ENCODE measurements around the gene REST.

REST gene

DNA sequence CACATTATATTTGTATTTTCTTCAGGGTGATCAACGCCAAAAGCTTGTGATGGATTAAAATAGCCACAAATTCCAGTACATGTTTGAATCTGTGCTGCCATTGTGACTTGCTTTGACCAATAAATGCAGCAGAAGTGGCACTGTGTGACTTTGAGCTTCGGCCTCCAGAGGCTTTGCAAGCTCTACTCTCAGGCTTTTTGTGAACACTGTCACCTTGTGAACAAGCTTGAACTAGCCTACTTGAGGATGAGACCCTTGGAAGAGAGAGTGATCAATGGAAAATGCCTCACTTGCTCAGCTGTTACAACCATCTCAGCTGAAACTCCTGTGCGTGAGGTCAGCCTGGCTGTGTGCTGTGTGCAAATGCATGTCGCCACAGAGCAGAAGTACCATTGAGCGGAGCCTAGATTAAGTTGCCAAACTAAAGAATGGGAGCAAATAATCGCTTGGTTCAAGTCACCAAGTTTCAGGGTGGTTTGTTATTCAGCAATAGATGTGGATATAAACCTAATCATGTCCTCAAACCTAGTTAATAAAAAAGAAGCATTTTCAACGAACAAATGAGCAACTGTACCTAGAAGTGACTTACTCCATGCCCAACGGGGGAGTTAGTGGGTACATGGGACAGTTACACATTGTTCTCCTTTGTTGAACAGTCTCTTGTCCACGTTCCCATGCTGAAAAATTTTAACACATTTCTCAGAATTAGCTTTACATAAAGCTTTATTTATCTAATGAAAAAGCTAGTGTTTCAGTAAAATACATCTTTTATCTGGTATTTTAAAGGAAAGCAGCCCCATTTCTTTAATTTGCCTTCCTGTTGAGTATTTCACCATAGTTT, 46.2 kb downstream of the REST start:
- DNase-seq (ENCODE audit: low read depth): no peak
- H3K27me3 ChIP-seq (replicated peaks; ENCODE audit: control insufficient read depth, insufficient read depth, low read length): no peaks in the 10 kb centered on the region
- H3K4me3 ChIP-seq (ENCODE audit: low read length): no peak overlapping the region
- no peak overlapping the region for H3K9ac ChIP-seq (ENCODE audit: low read length)
- H3K36me3 ChIP-seq (ENCODE audit: control insufficient read depth, insufficient read depth, low read length, severe bottlenecking): no peaks in the 10 kb centered on the region
- peaks cover 17% of the 10 kb centered on the region for H3K4me1 ChIP-seq (ENCODE audit: control insufficient read depth, insufficient read depth, low read length)
- H3K9me3 ChIP-seq (ENCODE audit: control insufficient read depth, low read length): no peaks in the 10 kb centered on the region

- H3K4me3 ChIP-seq (ENCODE audit: low read length): peak overlapping the region; percentile 56
- H3K36me3 ChIP-seq (ENCODE audit: control insufficient read depth, insufficient read depth, low read length, severe bottlenecking): peaks cover 19% of the 10 kb centered on the region
- H3K27me3 ChIP-seq (replicated peaks; ENCODE audit: control insufficient read depth, insufficient read depth, low read length): no peaks in the 10 kb centered on the region
- DNase-seq (ENCODE audit: low read depth): peak; percentile 99
- peak overlapping the region; percentile 3 for H3K9ac ChIP-seq (ENCODE audit: low read length)
- H3K4me1 ChIP-seq (ENCODE audit: control insufficient read depth, insufficient read depth, low read length): peaks cover 21% of the 10 kb centered on the region
- no peaks in the 10 kb centered on the region for H3K9me3 ChIP-seq (ENCODE audit: control insufficient read depth, low read length)
These were observed 50.4 kb downstream of the REST start for GRCh38 chr4:56958111-56958517.

- no peak overlapping the region for H3K9ac ChIP-seq (ENCODE audit: low read length)
- peak; percentile 35 for DNase-seq (ENCODE audit: low read depth)
- H3K4me1 ChIP-seq (ENCODE audit: control insufficient read depth, insufficient read depth, low read length): peaks cover 21% of the 10 kb centered on the region
- no peaks in the 10 kb centered on the region for H3K27me3 ChIP-seq (replicated peaks; ENCODE audit: control insufficient read depth, insufficient read depth, low read length)
- H3K4me3 ChIP-seq (ENCODE audit: low read length): no peak overlapping the region
- H3K9me3 ChIP-seq (ENCODE audit: control insufficient read depth, low read length): no peaks in the 10 kb centered on the region
- peaks cover 28% of the 10 kb centered on the region for H3K36me3 ChIP-seq (ENCODE audit: control insufficient read depth, insufficient read depth, low read length, severe bottlenecking)
These were observed 51.4 kb downstream of the REST start for GRCh38 chr4:56959100-56959499.

- Histone ChIP-seq H3K9me3 (ENCODE audit: control insufficient read depth, low read length) (no peaks in the 10 kb centered on the region), H3K36me3 (ENCODE audit: control insufficient read depth, insufficient read depth, low read length, severe bottlenecking) (peaks cover 44% of the 10 kb centered on the region), H3K4me1 (ENCODE audit: control insufficient read depth, insufficient read depth, low read length) (peaks cover 17% of the 10 kb centered on the region), H3K9ac (ENCODE audit: low read length) (no peak overlapping the region), H3K4me3 (ENCODE audit: low read length) (no peak overlapping the region), H3K27me3 (replicated peaks; ENCODE audit: control insufficient read depth, insufficient read depth, low read length) (no peaks in the 10 kb centered on the region)
- no peak for DNase-seq (ENCODE audit: low read depth)
These were observed 53.4 kb downstream of the REST start for GRCh38 chr4:56961107-56961500.

DNA sequence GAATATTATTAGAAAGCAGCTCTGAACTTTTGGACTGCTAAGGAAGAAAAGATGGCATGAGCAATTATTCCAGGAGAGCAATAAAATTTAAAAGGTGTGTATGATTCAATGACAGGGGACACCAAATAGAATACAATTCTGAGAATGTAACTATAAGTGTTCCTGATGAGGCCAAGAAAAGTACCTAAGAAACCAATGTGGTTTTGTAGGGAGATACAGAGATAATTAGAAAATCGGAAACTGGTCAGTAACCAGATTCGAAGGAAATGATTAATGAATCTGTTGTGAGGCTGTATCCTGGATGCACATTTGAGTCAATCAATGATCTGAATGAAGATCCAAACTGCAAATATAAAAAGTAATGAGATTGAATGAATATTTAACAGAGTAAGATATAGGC, 63.7 kb downstream of the REST start:
- H3K9ac ChIP-seq (ENCODE audit: low read length): no peak overlapping the region
- no peak overlapping the region for H3K4me3 ChIP-seq (ENCODE audit: low read length)
- peaks cover 7% of the 10 kb centered on the region for H3K9me3 ChIP-seq (ENCODE audit: control insufficient read depth, low read length)
- peaks cover 70% of the 10 kb centered on the region for H3K36me3 ChIP-seq (ENCODE audit: control insufficient read depth, insufficient read depth, low read length, severe bottlenecking)
- no peak for DNase-seq (ENCODE audit: low read depth)
- H3K4me1 ChIP-seq (ENCODE audit: control insufficient read depth, insufficient read depth, low read length): peaks cover 7% of the 10 kb centered on the region
- H3K27me3 ChIP-seq (replicated peaks; ENCODE audit: control insufficient read depth, insufficient read depth, low read length): no peaks in the 10 kb centered on the region

GRCh38 chr4:56972389-56972788, 64.7 kb downstream of the REST start:
- H3K36me3 ChIP-seq (ENCODE audit: control insufficient read depth, insufficient read depth, low read length, severe bottlenecking): peaks cover 60% of the 10 kb centered on the region
- H3K9me3 ChIP-seq (ENCODE audit: control insufficient read depth, low read length): peaks cover 7% of the 10 kb centered on the region
- H3K9ac ChIP-seq (ENCODE audit: low read length): no peak overlapping the region
- H3K4me3 ChIP-seq (ENCODE audit: low read length): no peak overlapping the region
- peaks cover 7% of the 10 kb centered on the region for H3K4me1 ChIP-seq (ENCODE audit: control insufficient read depth, insufficient read depth, low read length)
- DNase-seq (ENCODE audit: low read depth): no peak
- no peaks in the 10 kb centered on the region for H3K27me3 ChIP-seq (replicated peaks; ENCODE audit: control insufficient read depth, insufficient read depth, low read length)

DNA sequence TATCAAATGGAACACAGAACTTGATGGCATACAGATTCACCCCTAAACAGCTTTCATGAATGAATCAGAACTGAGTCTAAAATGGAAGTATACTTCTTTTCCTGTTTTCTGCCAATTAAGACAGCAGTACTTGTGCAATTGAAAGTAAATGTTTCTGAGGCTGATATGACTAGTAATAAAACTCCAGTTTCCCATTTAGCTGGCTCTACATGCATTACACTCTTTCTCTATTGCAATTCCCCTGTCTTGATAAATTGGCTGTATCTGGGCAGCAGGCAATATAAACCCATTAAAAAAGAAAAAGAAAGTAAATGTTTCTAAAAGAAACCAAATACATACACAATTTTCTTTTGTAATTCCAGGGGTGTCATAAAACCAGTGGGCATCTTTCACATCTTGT, 65.1 kb downstream of the REST start:
- Histone ChIP-seq H3K9ac (ENCODE audit: low read length) (no peak overlapping the region), H3K27me3 (replicated peaks; ENCODE audit: control insufficient read depth, insufficient read depth, low read length) (no peaks in the 10 kb centered on the region), H3K4me3 (ENCODE audit: low read length) (no peak overlapping the region), H3K9me3 (ENCODE audit: control insufficient read depth, low read length) (peaks cover 7% of the 10 kb centered on the region), H3K4me1 (ENCODE audit: control insufficient read depth, insufficient read depth, low read length) (peaks cover 7% of the 10 kb centered on the region), H3K36me3 (ENCODE audit: control insufficient read depth, insufficient read depth, low read length, severe bottlenecking) (peaks cover 56% of the 10 kb centered on the region)
- no peak for DNase-seq (ENCODE audit: low read depth)

DNA sequence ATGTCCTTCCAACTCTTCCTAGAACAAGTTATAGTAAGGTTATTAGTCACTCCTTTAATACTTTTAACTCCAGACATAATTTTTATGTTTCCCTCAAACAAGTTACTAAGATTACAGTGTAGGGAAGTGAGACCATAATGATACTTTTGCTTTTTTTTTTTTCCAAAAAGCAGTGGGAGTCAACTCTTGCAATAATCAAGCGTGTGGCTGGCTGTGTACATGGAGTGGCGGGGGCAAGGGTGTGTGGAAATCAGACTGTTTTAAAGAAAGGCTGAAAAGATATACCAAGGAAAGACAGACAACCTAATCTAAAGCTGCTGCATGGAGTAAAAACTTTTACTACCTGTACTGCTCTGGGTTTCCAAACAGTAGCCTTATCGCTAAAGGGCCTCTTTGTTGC, 65.6 kb downstream of the REST start:
- Histone ChIP-seq H3K36me3 (ENCODE audit: control insufficient read depth, insufficient read depth, low read length, severe bottlenecking) (peaks cover 51% of the 10 kb centered on the region), H3K4me3 (ENCODE audit: low read length) (no peak overlapping the region), H3K4me1 (ENCODE audit: control insufficient read depth, insufficient read depth, low read length) (peaks cover 7% of the 10 kb centered on the region), H3K9ac (ENCODE audit: low read length) (no peak overlapping the region), H3K9me3 (ENCODE audit: control insufficient read depth, low read length) (peaks cover 7% of the 10 kb centered on the region), H3K27me3 (replicated peaks; ENCODE audit: control insufficient read depth, insufficient read depth, low read length) (no peaks in the 10 kb centered on the region)
- no peak for DNase-seq (ENCODE audit: low read depth)

DNA sequence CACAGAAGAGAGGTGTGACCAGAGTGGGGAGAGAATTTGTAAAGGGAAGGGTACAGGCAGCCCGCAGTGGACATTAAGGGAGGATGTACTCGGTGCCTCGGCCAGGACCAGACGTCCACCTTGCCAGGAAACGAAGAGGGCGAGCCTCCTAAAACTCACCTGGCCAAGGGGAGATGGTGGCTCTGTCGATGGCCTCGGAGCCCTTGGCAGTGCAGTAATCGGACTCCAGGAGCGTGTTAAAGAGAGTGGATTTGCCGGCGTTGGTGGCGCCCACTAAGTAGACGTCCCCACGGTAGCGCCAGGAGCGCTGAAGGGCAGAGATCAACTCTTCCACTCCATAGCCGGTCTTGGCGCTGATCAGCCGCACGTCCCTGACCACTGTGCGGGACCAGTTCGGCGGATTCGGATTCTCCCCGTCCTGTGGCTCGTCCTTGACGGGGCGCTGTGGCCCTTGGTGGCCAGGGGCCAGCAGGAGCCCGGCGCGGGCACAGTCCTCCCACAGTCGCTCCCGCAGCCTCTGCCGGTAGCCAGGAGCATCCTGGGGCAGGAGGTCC, 68.7 kb downstream of the REST start:
- Histone ChIP-seq H3K4me1 (ENCODE audit: control insufficient read depth, insufficient read depth, low read length) (peaks cover 22% of the 10 kb centered on the region), H3K9me3 (ENCODE audit: control insufficient read depth, low read length) (peaks cover 7% of the 10 kb centered on the region), H3K36me3 (ENCODE audit: control insufficient read depth, insufficient read depth, low read length, severe bottlenecking) (peaks cover 32% of the 10 kb centered on the region), H3K4me3 (ENCODE audit: low read length) (peak overlapping the region; percentile 93), H3K9ac (ENCODE audit: low read length) (peak overlapping the region; percentile 95), H3K27me3 (replicated peaks; ENCODE audit: control insufficient read depth, insufficient read depth, low read length) (no peaks in the 10 kb centered on the region)
- DNase-seq (ENCODE audit: low read depth): peak; percentile 50

DNA sequence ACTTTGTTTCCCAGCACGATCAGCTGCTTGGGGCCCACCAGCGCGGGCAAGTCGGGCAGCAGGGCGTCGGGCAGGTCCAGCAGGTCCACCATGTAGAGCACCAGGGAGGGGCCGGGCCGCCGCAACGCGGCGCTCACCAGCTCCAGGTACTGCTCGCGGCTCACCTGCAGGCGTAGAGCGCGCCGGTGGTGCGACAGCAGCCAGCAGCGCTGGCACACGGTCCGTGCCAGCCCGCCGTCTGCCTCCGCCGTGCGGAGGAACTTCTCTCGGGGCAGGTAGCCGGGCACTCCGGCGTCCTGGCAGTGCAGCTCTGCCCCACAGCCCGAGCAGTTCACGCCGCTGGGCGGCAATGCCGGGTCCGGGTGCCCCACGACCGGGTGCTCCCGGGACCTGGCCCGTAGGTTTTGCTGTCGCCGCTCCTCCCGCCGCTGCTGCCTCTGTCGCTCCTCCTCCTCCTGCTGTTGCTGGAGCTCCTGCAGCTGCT, 69.2 kb downstream of the REST start:
- Histone ChIP-seq H3K4me1 (ENCODE audit: control insufficient read depth, insufficient read depth, low read length) (peaks cover 28% of the 10 kb centered on the region), H3K4me3 (ENCODE audit: low read length) (peak overlapping the region; percentile 93), H3K9me3 (ENCODE audit: control insufficient read depth, low read length) (peaks cover 7% of the 10 kb centered on the region), H3K36me3 (ENCODE audit: control insufficient read depth, insufficient read depth, low read length, severe bottlenecking) (peaks cover 29% of the 10 kb centered on the region), H3K9ac (ENCODE audit: low read length) (peak overlapping the region; percentile 95), H3K27me3 (replicated peaks; ENCODE audit: control insufficient read depth, insufficient read depth, low read length) (no peaks in the 10 kb centered on the region)
- peak; percentile 55 for DNase-seq (ENCODE audit: low read depth)

DNA sequence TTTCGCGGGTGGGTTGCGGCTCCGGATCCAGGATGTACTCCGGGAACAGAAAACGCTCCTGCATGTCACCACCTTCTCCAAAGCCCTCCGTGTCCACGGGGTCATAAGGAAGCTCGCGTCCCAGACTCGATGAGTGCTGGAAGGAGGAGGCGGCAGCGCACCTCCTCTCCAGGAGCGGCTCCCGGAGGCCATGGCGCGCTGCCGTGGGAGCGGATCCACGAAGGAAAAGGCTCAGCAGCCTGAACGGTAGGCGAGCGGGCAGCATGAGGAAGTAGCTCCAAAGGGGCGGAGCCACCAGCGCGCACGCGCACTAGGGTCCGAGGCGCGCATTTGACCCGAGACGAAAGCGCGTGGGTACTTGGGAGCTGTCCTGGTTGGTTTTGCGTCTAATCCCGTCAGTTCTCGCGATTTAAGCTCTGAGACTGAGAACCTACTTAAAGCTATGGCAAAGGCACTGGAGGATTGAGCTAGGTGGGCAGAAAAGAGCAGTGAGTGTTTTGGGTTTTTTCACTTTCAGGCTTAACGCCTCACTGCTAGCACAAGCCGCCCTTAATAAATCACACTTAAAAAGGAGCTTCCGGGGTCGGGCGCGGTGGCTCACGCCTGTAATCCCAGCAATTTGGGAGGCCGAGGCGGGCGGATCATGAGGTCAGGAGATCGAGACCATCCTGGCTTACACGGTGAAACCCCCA, 69.8 kb downstream of the REST start, which contains the start of gene NOA1:
TSS of gene NOA1 (minus strand) at position 286 of the 692 bp plus-strand sequence. CDS start at position 265, 21 bp downstream.
- peaks cover 34% of the 10 kb centered on the region for H3K4me1 ChIP-seq (ENCODE audit: control insufficient read depth, insufficient read depth, low read length)
- peaks cover 23% of the 10 kb centered on the region for H3K36me3 ChIP-seq (ENCODE audit: control insufficient read depth, insufficient read depth, low read length, severe bottlenecking)
- H3K27me3 ChIP-seq (replicated peaks; ENCODE audit: control insufficient read depth, insufficient read depth, low read length): no peaks in the 10 kb centered on the region
- peaks cover 7% of the 10 kb centered on the region for H3K9me3 ChIP-seq (ENCODE audit: control insufficient read depth, low read length)
- H3K4me3 ChIP-seq (ENCODE audit: low read length): peak within 1 kb of the TSS; percentile 93
- peak within 1 kb of the TSS; percentile 95 for H3K9ac ChIP-seq (ENCODE audit: low read length)
- DNase-seq (ENCODE audit: low read depth): peak; percentile 99
